Measurements from ENCODE around the gene PRRG2. TPM values are rescaled to one million over a fixed set of nuclear protein-coding genes. Genes with fewer than 3 reads are reported as not detected.

Gene PRRG2
- total and polyA plus RNA-seq, 3 donors from 2014 or later: 0.71 to 3.0 (median 1.9) TPM

DNA sequence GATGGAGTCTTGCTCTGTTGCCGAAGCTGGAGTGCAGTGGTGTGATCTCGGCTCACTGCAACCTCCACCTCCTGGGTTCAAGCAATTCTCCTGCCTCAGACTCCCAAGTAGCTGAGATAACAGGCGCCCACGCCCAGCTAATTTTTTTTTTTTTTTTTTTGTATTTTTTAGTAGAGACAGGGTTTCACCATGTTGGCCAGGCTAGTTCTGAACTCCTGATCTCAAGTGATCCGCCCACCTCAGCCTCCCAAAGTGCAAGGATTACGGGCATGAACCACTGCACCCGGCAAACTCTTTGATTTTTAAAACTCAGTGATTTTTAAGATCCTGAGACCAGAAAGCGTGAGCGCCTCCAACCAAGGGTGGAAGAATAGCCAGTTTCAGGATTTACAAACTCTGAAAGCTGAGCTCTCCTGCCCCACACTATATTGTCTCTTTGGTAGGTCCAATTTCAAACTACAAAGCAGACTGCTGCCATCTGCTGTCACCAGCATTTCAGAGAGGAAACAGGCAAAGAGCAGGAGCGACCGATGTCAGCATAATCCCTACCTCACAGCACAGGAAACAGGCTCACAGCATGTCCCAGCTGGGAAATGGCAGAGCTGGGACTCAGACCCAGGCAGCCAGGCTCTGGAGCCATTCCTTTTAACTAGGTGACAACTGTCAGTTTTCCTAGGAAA lies 10.0 kb upstream of the PRRG2 start:
- no peak for TF ChIP-seq POLR2A (IDR thresholded peaks at IDR 0.05)
- TF ChIP-seq, protein P1, sequence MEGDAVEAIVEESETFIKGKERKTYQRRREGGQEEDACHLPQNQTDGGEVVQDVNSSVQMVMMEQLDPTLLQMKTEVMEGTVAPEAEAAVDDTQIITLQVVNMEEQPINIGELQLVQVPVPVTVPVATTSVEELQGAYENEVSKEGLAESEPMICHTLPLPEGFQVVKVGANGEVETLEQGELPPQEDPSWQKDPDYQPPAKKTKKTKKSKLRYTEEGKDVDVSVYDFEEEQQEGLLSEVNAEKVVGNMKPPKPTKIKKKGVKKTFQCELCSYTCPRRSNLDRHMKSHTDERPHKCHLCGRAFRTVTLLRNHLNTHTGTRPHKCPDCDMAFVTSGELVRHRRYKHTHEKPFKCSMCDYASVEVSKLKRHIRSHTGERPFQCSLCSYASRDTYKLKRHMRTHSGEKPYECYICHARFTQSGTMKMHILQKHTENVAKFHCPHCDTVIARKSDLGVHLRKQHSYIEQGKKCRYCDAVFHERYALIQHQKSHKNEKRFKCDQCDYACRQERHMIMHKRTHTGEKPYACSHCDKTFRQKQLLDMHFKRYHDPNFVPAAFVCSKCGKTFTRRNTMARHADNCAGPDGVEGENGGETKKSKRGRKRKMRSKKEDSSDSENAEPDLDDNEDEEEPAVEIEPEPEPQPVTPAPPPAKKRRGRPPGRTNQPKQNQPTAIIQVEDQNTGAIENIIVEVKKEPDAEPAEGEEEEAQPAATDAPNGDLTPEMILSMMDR (IDR thresholded peaks at IDR 0.05): no peak
- intact Hi-C loops (cut with DNase I; ENCODE audit: low total_unique reads): no loop called here
- WGBS, 2 donors: 45 to 47% methylated on average over 11 of the region's 11 CpGs
- no peak overlapping the region for H3K4me3 ChIP-seq
- no peaks in the 10 kb centered on the region for H3K27me3 ChIP-seq
- DNase-seq: peak; percentile 43
- no peak overlapping the region for H3K27ac ChIP-seq
- no peaks in the 10 kb centered on the region for H3K9me3 ChIP-seq
- H3K4me1 ChIP-seq: peaks cover 18% of the 10 kb centered on the region
- H3K36me3 ChIP-seq (ENCODE audit: low read depth, missing control alignments): no peaks in the 10 kb centered on the region

DNA sequence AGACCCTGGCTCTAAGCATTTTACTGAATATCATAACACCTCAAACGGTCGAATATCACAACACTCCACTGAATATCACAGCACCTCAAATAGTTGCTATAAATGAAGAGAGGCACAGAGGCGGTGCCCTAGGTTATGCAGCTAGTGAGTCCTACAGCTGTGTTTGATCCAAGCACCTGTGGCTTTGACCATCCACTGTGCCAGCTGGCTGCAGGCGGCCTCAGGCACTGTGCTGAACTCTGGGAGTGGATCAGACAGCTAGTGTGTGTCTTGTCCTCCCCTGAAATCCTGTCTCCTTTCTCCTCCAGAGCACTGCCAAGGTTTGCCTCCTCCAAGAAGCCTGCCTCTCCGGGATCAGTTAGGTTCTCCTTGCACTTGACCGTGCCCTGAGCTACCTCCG lies 8.1 kb upstream of the PRRG2 start:
- Histone ChIP-seq H3K36me3 (ENCODE audit: low read depth, missing control alignments) (no peaks in the 10 kb centered on the region), H3K4me1 (peaks cover 18% of the 10 kb centered on the region), H3K27ac (no peak overlapping the region), H3K27me3 (no peaks in the 10 kb centered on the region), H3K4me3 (no peak overlapping the region), H3K9me3 (no peaks in the 10 kb centered on the region)
- TF ChIP-seq, protein P1 (IDR thresholded peaks at IDR 0.05): no peak
- TF ChIP-seq POLR2A (IDR thresholded peaks at IDR 0.05): no peak
- WGBS, 2 donors: 89 to 99% methylated on average over 7 of the region's 7 CpGs
- intact Hi-C loops (cut with DNase I; ENCODE audit: low total_unique reads): no loop called here
- DNase-seq: no peak

DNA sequence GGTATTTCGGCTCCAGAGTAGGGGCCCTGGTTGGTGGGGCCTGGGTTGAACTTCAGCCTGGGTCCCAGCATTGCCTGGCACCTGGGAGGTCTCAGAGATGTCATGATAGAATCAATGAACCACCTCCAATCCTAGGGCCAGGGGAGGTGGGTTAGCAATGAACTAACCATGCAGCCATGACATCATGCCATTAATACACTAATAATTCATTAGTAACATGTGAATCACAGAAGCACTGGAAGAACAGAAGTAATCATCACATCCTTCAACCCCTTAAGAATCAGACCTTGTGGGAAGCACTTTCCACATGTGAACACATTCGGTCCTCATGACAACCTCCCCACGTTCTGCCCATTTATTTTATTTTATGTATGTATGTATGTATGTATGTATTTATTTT lies 7.7 kb upstream of the PRRG2 start:
- intact Hi-C loops (cut with DNase I; ENCODE audit: low total_unique reads): no loop called here

DNA sequence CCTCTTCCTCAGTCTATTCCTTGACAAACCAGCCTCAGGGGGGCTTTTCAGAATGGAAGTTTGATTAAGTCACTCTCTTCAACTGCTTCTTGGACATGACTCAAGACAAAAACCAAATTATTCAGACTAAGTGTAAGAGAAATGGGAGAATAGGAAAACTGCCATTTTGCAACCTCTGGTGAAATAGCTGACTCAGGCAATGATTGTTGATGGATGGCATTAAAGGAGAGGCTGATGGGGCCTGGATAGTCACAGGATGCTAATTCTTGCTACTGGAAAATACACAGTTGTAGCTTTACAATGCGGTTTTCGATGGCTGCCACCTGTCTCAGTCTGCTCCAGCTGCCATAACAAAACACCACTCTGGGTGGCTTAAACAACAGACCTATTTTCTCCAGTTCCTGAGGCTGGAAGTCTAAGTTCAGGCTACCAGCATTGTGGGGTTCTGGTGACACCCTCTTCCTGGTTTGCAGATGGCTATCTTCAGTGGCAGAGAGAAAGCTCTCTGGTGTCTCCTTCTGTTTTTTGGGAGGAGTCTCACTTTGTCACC lies 6.8 kb upstream of the PRRG2 start:
- TF ChIP-seq POLR2A (IDR thresholded peaks at IDR 0.05): no peak
- TF ChIP-seq, protein P1 (IDR thresholded peaks at IDR 0.05): no peak
- intact Hi-C loops (cut with DNase I; ENCODE audit: low total_unique reads): no loop called here

More for the DNA sequence above, 7.7 kb upstream of the PRRG2 start:
- Histone ChIP-seq H3K27me3 (no peaks in the 10 kb centered on the region), H3K9me3 (no peaks in the 10 kb centered on the region), H3K27ac (no peak overlapping the region), H3K4me3 (no peak overlapping the region), H3K36me3 (ENCODE audit: low read depth, missing control alignments) (no peaks in the 10 kb centered on the region), H3K4me1 (peaks cover 18% of the 10 kb centered on the region)
- 78 to 84% methylated on average over 3 of the region's 3 CpGs for WGBS, 2 donors
- no peak for DNase-seq
- no peak for TF ChIP-seq POLR2A (IDR thresholded peaks at IDR 0.05)
- TF ChIP-seq, protein P1 (IDR thresholded peaks at IDR 0.05): no peak

DNA sequence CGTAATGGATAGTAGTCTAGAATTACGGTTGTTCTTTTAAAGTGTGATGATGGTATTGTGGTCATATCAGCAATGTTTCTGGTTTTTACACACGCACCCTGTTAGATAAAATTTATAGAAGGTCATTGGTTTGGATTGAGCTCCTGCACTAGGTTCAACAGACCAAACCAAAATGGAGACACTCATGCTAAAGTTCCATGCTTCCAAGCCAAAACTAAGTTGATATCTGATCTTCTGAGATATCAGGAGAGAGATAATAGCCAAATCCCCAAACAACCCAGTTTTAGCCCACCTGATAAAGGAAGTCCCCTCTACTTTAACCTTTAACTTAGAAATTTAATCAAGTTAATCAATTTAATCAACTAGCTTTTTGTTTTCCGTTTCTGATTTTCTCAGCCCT lies 1.9 kb upstream of the PRRG2 start:
- Histone ChIP-seq H3K36me3 (ENCODE audit: low read depth, missing control alignments) (no peaks in the 10 kb centered on the region), H3K4me3 (no peak overlapping the region), H3K4me1 (peaks cover 8% of the 10 kb centered on the region), H3K27me3 (no peaks in the 10 kb centered on the region), H3K27ac (no peak overlapping the region), H3K9me3 (no peaks in the 10 kb centered on the region)
- TF ChIP-seq POLR2A (IDR thresholded peaks at IDR 0.05): no peak
- TF ChIP-seq, protein P1 (IDR thresholded peaks at IDR 0.05): no peak
- DNase-seq: no peak
- WGBS, 2 donors: 57 to 64% methylated on average over 4 of the region's 4 CpGs
- intact Hi-C loops (cut with DNase I; ENCODE audit: low total_unique reads): no loop called here

More for the DNA sequence above, 6.8 kb upstream of the PRRG2 start:
- Histone ChIP-seq H3K27ac (no peak overlapping the region), H3K27me3 (no peaks in the 10 kb centered on the region), H3K36me3 (ENCODE audit: low read depth, missing control alignments) (no peaks in the 10 kb centered on the region), H3K9me3 (no peaks in the 10 kb centered on the region), H3K4me3 (no peak overlapping the region), H3K4me1 (peaks cover 20% of the 10 kb centered on the region)
- 91 to 100% methylated on average over 2 of the region's 2 CpGs for WGBS, 2 donors
- DNase-seq: no peak

Measured in testis (tissue), 3 donors.